Lung microvascular endothelial cell (primary cell): ENCODE measurements around the gene CCDC144A. TPM values are rescaled to one million over a fixed set of nuclear protein-coding genes. Genes with fewer than 3 reads are reported as not detected.
"Not testable (repeated sequence)": the region's sequence is repeated elsewhere in the genome, so short reads cannot be mapped to it uniquely, and the experiment has no call there.

Source experiments
- DNase-seq, 2 donors: peaks; one replicate each; pipeline versions ENCODE4 v3.0.0 to v3.0.0-alpha.2; 2010; ENCODE audit warnings: low read depth in 2 of 2
- total RNA-seq: library from RNA; depleted of rRNA; stranded (reverse); fragments of >200 nt; gene quantifications from 2 replicates; pipeline ENCODE4 v1.2.1, GENCODE V29; 2014

Gene CCDC144A
- under 0.01 and 2.6 TPM in 2 replicates for total RNA-seq

GRCh38 chr17:16689731-16690281 lies at the start of gene CCDC144A:
Gene CCDC144A (plus strand): TSS chr17:16690241. CDS start chr17:16690401, 160 bp downstream.
- DNase-seq, result peak; percentile 12 to 24

- no peak for DNase-seq
Observed at GRCh38 chr17:16649585-16649984, 40.5 kb upstream of the CCDC144A start.

- no peak for DNase-seq
Observed at GRCh38 chr17:16652252-16652651, 37.8 kb upstream of the CCDC144A start.

- DNase-seq, result peak in 1 of 2 donors; percentile 42
Observed at GRCh38 chr17:16652847-16653366, 37.1 kb upstream of the CCDC144A start.

GRCh38 chr17:16653367-16654041 lies 36.5 kb upstream of the CCDC144A start, which contains the start of gene ZNF624:
Gene ZNF624 (minus strand): TSS chr17:16653850.
- peak; percentile 94 for DNase-seq

- no peak for DNase-seq
Observed at GRCh38 chr17:16661217-16661616, 28.8 kb upstream of the CCDC144A start.

- peak in 1 of 2 donors; percentile 7 for DNase-seq
Observed at GRCh38 chr17:16662936-16663335, 27.1 kb upstream of the CCDC144A start.

GRCh38 chr17:16666553-16666906 lies 23.5 kb upstream of the CCDC144A start:
- DNase-seq, result not testable (repeated sequence)

GRCh38 chr17:16666907-16667636 lies 23.0 kb upstream of the CCDC144A start:
- peak in 1 of 2 donors; percentile 1 for DNase-seq

- no peak for DNase-seq
Observed at GRCh38 chr17:16676676-16677268, 13.3 kb upstream of the CCDC144A start.

- DNase-seq, result not testable (repeated sequence)
Observed at GRCh38 chr17:16683290-16684138, 6.5 kb upstream of the CCDC144A start.

GRCh38 chr17:16686019-16686418 lies 4.0 kb upstream of the CCDC144A start:
- DNase-seq, result not testable (repeated sequence)

- DNase-seq, result not testable (repeated sequence)
Observed at GRCh38 chr17:16687151-16687550, 2.9 kb upstream of the CCDC144A start.

- DNase-seq, result not testable (repeated sequence)
Observed at GRCh38 chr17:16690447-16690846, 406 bp downstream of the CCDC144A start.

- DNase-seq, result not testable (repeated sequence)
Observed at GRCh38 chr17:16697603-16698002, 7.6 kb downstream of the CCDC144A start.

- not testable (repeated sequence) for DNase-seq
Observed at GRCh38 chr17:16745492-16746203, 55.6 kb downstream of the CCDC144A start.

- not testable (repeated sequence) for DNase-seq
Observed at GRCh38 chr17:16746571-16746970, 56.5 kb downstream of the CCDC144A start.

- not testable (repeated sequence) for DNase-seq
Observed at GRCh38 chr17:16750515-16750914, 60.5 kb downstream of the CCDC144A start.

- peak; percentile 7 to 22 for DNase-seq
Observed at GRCh38 chr17:16751224-16751923, 61.3 kb downstream of the CCDC144A start.

GRCh38 chr17:16751924-16752287 lies 61.9 kb downstream of the CCDC144A start:
- not testable (repeated sequence) for DNase-seq
